HG02981 (cell line): ENCODE measurements around the gene XRCC2.
"Not testable (repeated sequence)": the region's sequence is repeated elsewhere in the genome, so short reads cannot be mapped to it uniquely, and the experiment has no call there.

Source experiments
- ATAC-seq: cut with Tn5 transposase; IDR thresholded peaks from one replicate; pipeline ENCODE4 v1.9.1; 2021; ENCODE audit warnings: mild to moderate bottlenecking, moderate library complexity; ENCODE audit not compliant: unreplicated experiment

The XRCC2 gene

DNA sequence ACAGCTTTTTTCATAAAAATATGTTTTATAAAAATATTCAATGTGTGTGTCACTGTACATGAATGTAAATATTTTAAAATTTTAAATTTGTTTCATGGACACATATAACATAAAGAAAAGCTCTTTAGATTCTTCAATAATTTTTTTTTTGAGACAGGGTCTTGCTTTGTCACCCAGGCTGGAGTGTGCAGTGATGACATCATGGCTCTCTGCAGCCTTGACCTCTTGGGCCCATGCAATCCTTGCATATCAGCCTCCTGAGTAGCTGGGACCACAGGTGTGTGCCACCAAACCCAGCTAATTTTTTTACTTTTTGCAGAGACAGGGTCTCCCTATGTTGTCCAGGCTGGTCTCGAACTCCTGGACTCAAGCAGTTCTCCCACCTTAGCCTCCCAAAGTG, 9.9 kb downstream of the XRCC2 start:
- ATAC-seq = no peak

DNA sequence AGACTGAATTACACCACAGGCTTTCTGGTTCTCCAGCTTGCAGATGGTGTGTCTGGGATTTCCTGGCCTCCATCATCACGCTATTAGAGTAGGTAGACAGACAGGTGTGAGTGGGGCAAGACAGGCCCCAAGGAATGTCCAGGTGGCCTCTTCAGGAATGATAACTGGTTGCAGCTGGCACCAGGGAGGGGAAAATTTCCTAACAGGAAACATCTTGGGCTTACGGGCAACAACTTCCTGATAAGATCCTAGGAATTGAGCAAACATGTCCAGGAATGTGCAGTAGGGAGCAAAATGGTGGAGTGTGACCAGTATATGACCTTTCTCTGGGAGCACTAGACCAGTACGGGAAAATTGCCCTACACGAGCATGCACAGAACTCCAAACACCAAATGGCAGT, 11.3 kb downstream of the XRCC2 start:
- no peak for ATAC-seq

- no peak for ATAC-seq
These were observed 12.0 kb downstream of the XRCC2 start for GRCh38 chr7:152663931-152664330.

DNA sequence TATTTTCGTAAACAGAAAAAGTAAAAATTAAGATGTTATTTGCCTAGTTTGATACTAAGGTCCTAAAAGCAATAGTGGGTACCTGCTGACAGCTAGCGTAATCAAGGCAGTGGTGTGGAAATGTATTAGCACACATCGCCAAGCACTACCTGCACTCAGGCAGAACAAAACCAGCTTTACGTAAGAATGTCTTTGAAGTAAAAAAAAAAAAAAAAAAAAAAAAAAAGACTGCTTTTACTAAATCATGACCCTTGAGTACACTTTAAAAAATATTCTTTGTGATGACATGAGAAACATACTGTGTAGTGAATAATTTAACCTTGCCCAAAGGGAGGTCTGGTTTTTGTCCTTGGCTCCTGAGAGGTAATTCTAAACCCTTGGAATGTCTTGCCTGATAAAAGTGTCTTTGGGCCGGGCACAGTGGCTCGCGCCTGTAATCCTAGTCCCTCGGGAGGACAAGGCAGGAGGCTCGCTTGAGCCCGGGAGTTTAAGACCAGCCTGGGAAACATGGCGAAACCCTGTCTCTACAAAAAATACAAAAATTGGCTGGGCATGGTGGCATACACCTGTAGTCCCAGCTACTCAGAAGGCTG, 12.7 kb downstream of the XRCC2 start:
- no peak for ATAC-seq

DNA sequence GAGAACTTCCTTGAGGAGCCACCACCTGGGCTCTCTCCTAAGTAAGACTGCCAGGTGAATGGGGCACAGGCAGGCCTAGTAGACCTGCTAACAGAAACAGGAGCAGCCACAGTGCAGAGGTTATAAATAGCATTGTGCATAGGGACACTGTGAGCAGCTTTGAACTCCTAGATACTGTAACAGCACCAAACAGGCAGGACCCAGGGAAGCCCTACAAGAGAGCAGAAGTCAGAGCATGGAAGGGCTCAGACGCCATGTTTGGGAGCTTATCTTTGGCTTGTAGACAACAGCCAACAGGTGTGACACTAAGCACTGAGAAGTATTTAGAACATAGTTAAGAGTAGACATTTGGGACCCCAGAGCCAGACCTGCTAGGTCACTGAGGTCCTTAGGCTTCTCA, 14.5 kb downstream of the XRCC2 start:
- ATAC-seq = no peak

- no peak for ATAC-seq
These were observed 15.9 kb downstream of the XRCC2 start for GRCh38 chr7:152660021-152660420.

GRCh38 chr7:152654971-152655370, 21.0 kb downstream of the XRCC2 start:
- ATAC-seq = no peak

- ATAC-seq = no peak
These were observed 26.7 kb downstream of the XRCC2 start for GRCh38 chr7:152649220-152649619.

DNA sequence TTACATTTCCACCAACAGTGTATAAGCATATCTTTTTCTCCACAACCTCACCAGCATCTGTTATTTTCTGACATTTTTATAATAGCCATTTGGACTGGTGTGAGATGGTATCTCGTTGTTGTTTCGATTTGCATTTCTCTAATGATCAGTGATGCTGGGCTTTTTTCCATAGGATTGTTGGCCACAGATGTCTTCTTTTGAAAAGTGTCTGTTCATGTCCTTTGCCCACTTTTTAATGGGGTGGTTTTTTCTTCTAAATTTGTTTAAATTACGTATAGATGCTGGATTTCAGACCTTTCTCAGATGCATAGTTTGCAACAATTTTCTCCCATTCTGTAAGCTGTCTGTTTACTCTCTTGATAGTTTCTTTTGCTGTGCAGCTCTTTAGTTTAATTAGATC, 28.9 kb downstream of the XRCC2 start:
- no peak for ATAC-seq

- ATAC-seq = not testable (repeated sequence)
These were observed 29.4 kb downstream of the XRCC2 start for GRCh38 chr7:152646579-152646978.

- ATAC-seq = no peak
These were observed 31.9 kb downstream of the XRCC2 start for GRCh38 chr7:152643979-152644559.

- ATAC-seq = no peak
These were observed 34.6 kb downstream of the XRCC2 start for GRCh38 chr7:152641384-152641783.

GRCh38 chr7:152640829-152641228, 35.1 kb downstream of the XRCC2 start:
- no peak for ATAC-seq

- no peak for ATAC-seq
These were observed 37.9 kb downstream of the XRCC2 start for GRCh38 chr7:152637920-152638580.

GRCh38 chr7:152637161-152637560, 38.8 kb downstream of the XRCC2 start:
- ATAC-seq = no peak

- no peak for ATAC-seq
These were observed 39.5 kb downstream of the XRCC2 start for GRCh38 chr7:152636441-152636840.

GRCh38 chr7:152633504-152633903, 42.4 kb downstream of the XRCC2 start:
- ATAC-seq = no peak

DNA sequence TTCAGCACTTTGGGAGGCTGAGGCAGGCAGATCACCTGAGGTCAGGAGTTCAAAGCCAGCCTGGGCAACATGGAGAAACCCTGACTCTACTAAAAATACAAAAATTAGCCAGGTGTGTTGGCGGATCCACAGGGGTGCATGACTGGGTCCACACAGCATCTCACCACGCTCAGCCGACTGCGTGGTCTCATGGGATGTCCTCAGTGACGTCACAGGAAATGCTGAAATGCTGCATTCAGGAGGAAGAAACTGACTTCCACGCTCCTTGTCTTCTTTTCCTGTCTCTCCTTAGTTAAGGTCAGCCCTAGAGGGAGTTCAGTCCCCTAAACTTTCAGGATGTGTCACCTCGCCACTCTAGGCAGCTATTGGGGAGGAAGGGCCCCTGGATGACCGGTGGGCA, 42.9 kb downstream of the XRCC2 start:
- no peak for ATAC-seq

- ATAC-seq = not testable (repeated sequence)
These were observed 47.2 kb downstream of the XRCC2 start for GRCh38 chr7:152628772-152629171.

- ATAC-seq = no peak
These were observed 51.7 kb downstream of the XRCC2 start for GRCh38 chr7:152624228-152624627.

GRCh38 chr7:152621426-152621825, 54.5 kb downstream of the XRCC2 start:
- no peak for ATAC-seq

- no peak for ATAC-seq
These were observed 56.8 kb downstream of the XRCC2 start for GRCh38 chr7:152619027-152619739.
